GM19193 (cell line): Measurements from ENCODE around the gene SOX2.

Experiments used
- POLR2A ChIP-seq: IDR thresholded peaks from 4 replicates; pipeline ENCODE4 v1.6.1; 2011; ENCODE audit not compliant: insufficient read depth, insufficient read length; ENCODE audit errors: extremely low read depth

Gene SOX2

DNA sequence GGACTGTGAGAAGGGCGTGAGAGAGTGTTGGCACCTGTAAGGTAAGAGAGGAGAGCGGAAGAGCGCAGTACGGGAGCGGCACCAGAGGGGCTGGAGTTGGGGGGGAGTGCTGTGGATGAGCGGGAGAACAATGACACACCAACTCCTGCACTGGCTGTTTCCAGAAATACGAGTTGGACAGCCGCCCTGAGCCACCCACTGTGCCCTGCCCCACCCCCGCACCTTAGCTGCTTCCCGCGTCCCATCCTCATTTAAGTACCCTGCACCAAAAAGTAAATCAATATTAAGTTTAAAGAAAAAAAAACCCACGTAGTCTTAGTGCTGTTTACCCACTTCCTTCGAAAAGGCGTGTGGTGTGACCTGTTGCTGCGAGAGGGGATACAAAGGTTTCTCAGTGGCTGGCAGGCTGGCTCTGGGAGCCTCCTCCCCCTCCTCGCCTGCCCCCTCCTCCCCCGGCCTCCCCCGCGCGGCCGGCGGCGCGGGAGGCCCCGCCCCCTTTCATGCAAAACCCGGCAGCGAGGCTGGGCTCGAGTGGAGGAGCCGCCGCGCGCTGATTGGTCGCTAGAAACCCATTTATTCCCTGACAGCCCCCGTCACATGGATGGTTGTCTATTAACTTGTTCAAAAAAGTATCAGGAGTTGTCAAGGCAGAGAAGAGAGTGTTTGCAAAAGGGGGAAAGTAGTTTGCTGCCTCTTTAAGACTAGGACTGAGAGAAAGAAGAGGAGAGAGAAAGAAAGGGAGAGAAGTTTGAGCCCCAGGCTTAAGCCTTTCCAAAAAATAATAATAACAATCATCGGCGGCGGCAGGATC, at the start of gene SOX2:
SOX2 (plus strand) TSS at position 601 of the 811 bp plus-strand sequence. CDS start 436 bp downstream, outside the sequence.
- no peak for TF ChIP-seq POLR2A

GRCh38 chr3:181683563-181683962, 28.2 kb upstream of the SOX2 start:
- TF ChIP-seq POLR2A: no peak

- TF ChIP-seq POLR2A: no peak
Measured at GRCh38 chr3:181687190-181687589, 24.5 kb upstream of the SOX2 start.

- no peak for TF ChIP-seq POLR2A
Measured at GRCh38 chr3:181687731-181688130, 24.0 kb upstream of the SOX2 start.

GRCh38 chr3:181689546-181689945, 22.2 kb upstream of the SOX2 start:
- TF ChIP-seq POLR2A: no peak

- no peak for TF ChIP-seq POLR2A
Measured at GRCh38 chr3:181690769-181691168, 21.0 kb upstream of the SOX2 start.

- no peak for TF ChIP-seq POLR2A
Measured at GRCh38 chr3:181691901-181692300, 19.8 kb upstream of the SOX2 start.

DNA sequence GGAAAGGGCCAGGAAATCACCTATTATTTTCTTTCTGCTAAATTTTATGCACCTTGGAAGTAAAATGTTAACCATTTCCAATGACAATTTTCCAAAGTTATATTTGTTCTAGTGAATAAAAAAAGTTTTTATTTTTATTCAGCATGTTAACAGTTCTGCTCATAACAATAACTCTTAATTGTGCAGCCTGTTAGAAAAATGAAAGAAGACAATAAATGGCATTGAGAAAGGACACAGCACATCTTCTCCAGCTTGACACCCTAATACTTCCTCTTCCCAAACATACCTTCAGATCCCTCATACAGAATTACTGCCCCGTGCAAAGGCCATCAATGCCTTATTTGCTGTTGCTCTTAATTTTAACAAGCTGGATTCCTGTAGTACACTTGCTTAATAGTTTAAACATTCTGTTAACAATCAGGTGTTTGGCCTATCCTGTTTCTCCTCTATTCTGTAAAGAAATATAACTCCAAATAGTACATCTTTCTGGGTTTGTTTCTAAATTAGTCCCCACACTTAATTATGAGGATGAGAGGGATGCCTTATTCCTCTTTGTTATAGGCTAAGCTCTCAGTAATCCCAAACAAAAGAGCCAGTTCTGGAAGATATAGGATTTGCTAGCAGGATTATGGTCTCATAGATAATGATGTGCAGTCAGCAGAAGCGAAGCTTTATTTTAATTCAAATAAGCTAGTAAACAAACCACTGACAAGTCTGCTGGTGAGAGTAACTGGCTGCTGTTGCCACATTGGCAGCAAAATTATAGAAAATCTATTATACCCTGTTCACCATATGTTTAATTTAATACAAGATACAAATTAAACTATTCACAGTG, 19.2 kb upstream of the SOX2 start:
- no peak for TF ChIP-seq POLR2A

DNA sequence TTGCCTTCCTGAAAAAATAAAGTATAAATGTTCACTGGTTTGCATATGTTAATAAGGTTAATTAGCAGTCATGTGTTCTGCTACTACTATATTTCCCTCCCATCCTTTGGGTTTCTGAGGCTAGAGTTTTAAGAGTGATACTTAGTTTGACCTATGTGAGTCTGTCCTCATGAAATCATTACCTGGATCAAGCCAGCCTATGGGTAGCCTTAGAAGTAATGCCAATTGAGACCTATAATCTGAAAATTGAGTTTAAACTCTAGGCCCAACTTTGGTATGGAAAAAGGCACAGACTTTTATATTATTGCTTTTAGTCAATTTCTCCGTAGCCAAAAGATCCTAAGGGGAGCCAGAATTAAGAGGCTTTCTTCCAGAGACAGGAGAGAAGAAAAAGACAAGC, 18.4 kb upstream of the SOX2 start:
- no peak for TF ChIP-seq POLR2A

DNA sequence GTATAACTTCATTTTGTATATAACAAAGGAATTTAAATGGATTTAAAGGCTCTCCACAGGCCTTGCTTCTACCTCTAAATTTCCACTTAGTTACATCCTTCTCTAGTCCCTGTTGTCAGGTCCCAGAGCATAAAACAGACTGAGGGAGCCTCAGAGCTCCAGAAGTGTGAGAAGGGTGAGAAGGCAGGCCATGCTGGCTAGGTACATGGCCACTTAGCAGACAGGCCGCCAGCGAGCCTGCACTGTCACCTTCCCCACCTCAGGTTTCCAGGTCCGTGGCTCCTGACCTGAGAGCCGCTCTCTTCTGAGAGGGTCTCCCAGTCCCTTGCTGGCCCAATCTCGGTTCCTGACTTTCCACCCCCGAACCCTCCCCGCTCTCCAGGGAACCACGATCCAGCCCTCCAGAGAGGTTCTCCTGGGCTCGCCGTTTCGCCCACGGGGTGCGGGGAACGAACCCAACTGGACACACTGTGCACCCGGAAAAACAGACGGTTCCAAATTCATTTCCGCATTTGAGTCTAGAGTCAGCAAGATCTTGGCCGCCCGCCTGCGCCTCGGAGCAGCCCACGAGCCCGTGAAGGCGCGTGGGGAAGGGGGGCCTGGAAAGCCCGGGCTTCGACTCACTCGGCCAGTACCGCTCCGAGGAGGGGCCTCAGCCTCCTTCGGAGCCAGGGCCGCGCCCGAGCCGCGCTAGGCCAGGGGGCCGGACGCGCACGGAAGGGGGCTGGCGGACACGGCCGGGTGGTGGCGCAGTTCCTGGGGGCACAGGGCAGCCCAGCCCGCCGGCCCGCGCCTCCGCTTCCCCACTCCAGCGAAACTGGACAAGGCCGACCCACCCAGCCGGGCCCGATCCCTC, 16.7 kb upstream of the SOX2 start:
- no peak for TF ChIP-seq POLR2A

DNA sequence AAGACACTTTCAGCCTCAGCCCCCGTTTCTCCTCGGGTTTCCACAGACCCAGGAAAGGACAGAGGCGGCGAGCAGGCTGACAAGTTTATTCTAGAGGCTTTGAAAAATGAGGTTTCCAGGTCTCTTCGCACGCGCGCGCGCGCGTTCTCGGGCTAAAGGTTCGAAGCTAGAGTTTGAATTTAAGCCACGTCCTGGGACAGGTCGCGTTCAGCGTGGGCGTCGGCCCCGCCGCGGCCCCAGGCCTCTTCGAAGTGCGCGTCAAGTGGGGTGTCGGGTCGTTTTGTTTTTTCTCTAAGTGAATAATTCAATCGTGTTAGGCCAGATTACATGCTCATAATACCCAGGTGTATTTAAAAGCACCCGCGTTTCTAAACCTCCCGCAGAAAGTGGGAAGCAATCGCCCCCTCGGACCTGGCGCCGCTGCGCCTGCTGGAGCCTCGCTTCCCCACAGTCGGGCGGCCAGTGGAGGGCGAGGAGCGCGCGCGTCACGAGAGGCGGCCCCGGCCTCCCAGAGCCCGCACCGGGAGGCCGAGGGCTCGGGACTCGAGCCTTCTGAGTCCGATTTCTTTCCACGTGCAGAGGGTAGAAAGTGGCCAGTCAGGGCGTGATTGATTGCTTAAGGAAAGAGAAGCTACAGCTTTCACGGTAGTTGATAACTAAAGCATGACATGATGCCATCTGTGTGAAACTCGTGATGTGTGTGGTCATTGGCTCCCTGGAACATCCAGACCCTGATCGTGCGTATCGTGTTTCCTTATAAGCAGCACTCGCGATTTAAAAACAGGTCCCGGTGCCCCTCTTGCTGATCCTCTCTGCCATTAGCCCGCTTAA, 15.8 kb upstream of the SOX2 start:
- TF ChIP-seq POLR2A: no peak

GRCh38 chr3:181696626-181697230, 15.0 kb upstream of the SOX2 start:
- no peak for TF ChIP-seq POLR2A

GRCh38 chr3:181698263-181698954, 13.3 kb upstream of the SOX2 start:
- no peak for TF ChIP-seq POLR2A

DNA sequence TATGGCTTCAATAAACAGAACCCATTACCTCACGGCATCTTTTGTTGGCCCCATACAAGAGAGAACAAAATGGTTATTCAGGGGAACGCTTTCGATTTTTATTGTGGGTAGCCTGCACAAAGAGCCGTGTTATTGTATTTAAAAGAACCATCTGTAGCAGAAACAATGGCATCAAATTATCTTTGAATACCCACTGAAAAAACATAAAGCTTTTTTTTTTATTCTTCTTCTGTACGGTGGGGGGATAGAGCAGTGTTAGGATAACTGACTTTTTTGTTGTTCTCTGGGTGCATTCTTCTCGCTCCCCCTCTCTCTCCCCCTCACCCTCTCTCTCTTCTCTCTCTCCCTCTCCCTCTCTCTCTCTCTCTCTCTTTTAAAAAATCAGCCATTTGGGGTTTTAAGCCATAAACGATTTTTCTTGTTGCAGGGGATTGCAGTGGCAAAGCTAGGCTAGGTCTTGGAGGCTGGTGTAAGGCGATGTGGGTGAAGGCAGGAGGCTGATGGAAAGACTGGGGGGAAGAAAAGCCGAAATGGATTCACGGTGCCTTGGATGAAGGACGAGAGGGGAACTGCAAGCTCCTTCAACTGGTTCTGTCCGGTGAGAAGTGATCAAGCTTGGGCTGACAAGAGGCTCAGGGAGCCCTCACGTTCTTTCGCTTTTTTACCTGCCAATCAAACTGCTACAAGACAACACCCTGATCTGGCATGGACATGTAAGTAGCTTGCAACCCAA, 12.4 kb upstream of the SOX2 start:
- no peak for TF ChIP-seq POLR2A
